Omental fat pad (tissue), 4 donors: Measurements from ENCODE around the gene ASB7. TPM values are rescaled to one million over a fixed set of nuclear protein-coding genes. Genes with fewer than 3 reads are reported as not detected.
"Not testable (repeated sequence)": the region's sequence is repeated elsewhere in the genome, so short reads cannot be mapped to it uniquely, and the experiment has no call there.

ENCODE experiments used
- ATAC-seq: fragments of 150-250 bp; one replicate; pipeline ENCODE4 v1.9.1; 2016; ENCODE audit warnings: mild to moderate bottlenecking, moderate library complexity; ENCODE audit not compliant: low FRiP score
- DNase-seq: peaks from one replicate; pipeline ENCODE4 v3.0.0-alpha.2; 2019; ENCODE audit warnings: low spot score
- CTCF ChIP-seq, 3 donors: fragments of 450-650 bp; IDR thresholded peaks; one replicate each; pipeline ENCODE4 v1.5.1; 2016 to 2017; ENCODE audit warnings: antibody characterized with exemption in 3 of 3, mild to moderate bottlenecking in 3 of 3, moderate library complexity in 2 of 3
- total RNA-seq, 4 donors: library from RNA; depleted of rRNA; stranded (reverse); fragments of >200 nt; gene quantifications; one replicate each; pipeline ENCODE4 v1.1.0, GENCODE V29; 2016

The ASB7 gene
- total RNA-seq, 4 donors from 2014 or later: 9.8 to 13.6 (median 11.1) TPM

- ATAC-seq (no peak), DNase-seq (no peak)
- TF ChIP-seq CTCF (IDR thresholded peaks at IDR 0.05): no peak
These were observed 70.6 kb downstream of the ASB7 start for GRCh38 chr15:100672959-100673358.

GRCh38 chr15:100679151-100679550, 76.8 kb downstream of the ASB7 start:
- ATAC-seq, DNase-seq: not testable (repeated sequence)

- ATAC-seq (no peak), DNase-seq (no peak)
- no peak for TF ChIP-seq CTCF (IDR thresholded peaks at IDR 0.05)
These were observed 78.3 kb downstream of the ASB7 start for GRCh38 chr15:100680726-100681125.

GRCh38 chr15:100681335-100681746, 79.0 kb downstream of the ASB7 start:
- TF ChIP-seq CTCF (IDR thresholded peaks at IDR 0.05): no peak
- ATAC-seq: no peak
- DNase-seq: no peak

- ATAC-seq: no peak
- no peak for TF ChIP-seq CTCF (IDR thresholded peaks at IDR 0.05)
- DNase-seq: no peak
These were observed 80.1 kb downstream of the ASB7 start for GRCh38 chr15:100682468-100682867.

- no peak for ATAC-seq
- no peak for TF ChIP-seq CTCF (IDR thresholded peaks at IDR 0.05)
- DNase-seq: no peak
These were observed 81.0 kb downstream of the ASB7 start for GRCh38 chr15:100683434-100683833.

- ATAC-seq: no peak
- no peak for DNase-seq
- TF ChIP-seq CTCF (IDR thresholded peaks at IDR 0.05): no peak
These were observed 82.2 kb downstream of the ASB7 start for GRCh38 chr15:100684591-100684990.
